NCI-H1417 (cell line): ENCODE data around the gene ARGFX.
"Not testable (repeated sequence)": the region's sequence is repeated elsewhere in the genome, so short reads cannot be mapped to it uniquely, and the experiment has no call there.

Source experiments
- DNase-seq, 3 experiments: peaks; one replicate each; lab custom pipeline; 2025; lab: John Stamatoyannopoulos, UW

ARGFX gene

GRCh38 chr3:121599900-121600299, 32.2 kb downstream of the ARGFX start:
- not testable (repeated sequence) for DNase-seq

DNA sequence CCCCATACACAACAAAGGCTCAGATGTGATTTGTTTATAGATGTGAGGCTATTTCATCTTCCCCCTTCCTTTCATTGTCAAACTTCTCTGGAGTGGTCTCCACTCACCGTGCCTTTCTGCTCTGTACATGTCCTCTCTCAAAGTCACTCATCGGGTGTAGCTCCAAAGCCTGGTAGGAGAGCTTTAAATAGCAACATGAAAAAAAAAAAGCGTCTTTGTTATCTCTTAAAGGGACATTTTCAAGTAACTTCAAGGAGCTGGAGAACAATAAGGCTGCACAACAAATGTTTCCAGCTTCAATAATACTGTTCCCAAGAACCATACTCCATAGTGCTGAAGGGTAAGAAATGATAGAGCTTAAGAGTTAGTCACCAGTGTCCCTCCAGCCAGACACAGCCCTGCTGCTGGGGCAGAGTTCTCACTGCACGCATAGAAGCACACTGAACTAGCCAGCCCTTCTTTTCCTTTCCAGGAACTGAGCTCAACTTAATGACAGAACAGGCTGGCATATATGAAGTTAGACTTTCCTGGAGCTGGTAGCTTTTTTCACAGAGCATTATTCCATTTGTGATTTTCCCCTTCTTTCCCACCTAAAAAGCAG, 33.6 kb downstream of the ARGFX start:
- DNase-seq = no peak

GRCh38 chr3:121604759-121605158, 37.0 kb downstream of the ARGFX start:
- no peak for DNase-seq

GRCh38 chr3:121606106-121606505, 38.4 kb downstream of the ARGFX start:
- no peak for DNase-seq
